Smooth muscle cell (in vitro differentiated cells): ENCODE data around the gene FAM3C. TPM values are rescaled to one million over a fixed set of nuclear protein-coding genes. Genes with fewer than 3 reads are reported as not detected.
A peak's percentile ranks its signal among the peaks of the same experiment; 100 is the strongest.
"Not testable (repeated sequence)": the region's sequence is repeated elsewhere in the genome, so short reads cannot be mapped to it uniquely, and the experiment has no call there.

Experiments used
- DNase-seq: peaks from one replicate; lab custom pipeline; 2025; ENCODE audit not compliant: unreplicated experiment; lab: John Stamatoyannopoulos, UW
- H2AFZ ChIP-seq: fragments of 200-600 bp; sonication (generic); 2 replicates; pipeline ENCODE4 v1.6.0; 2016; ENCODE audit warnings: antibody characterized with exemption, low read depth, mild to moderate bottlenecking
- H3F3A ChIP-seq: fragments of 200-600 bp; sonication (generic); 2 replicates; pipeline ENCODE4 v1.6.0; 2017; ENCODE audit warnings: antibody characterized with exemption, low read depth
- H3K27ac ChIP-seq: fragments of 200-600 bp; sonication (generic); 2 replicates; pipeline ENCODE4 v1.5.1; 2016; ENCODE audit warnings: low read depth, mild to moderate bottlenecking
- H3K27me3 ChIP-seq: fragments of 200-600 bp; sonication (generic); 2 replicates; pipeline ENCODE4 v1.6.1; 2016; ENCODE audit warnings: low read depth, mild to moderate bottlenecking
- H3K36me3 ChIP-seq: fragments of 200-600 bp; sonication (generic); 2 replicates; pipeline ENCODE4 v1.5.1; 2016; ENCODE audit warnings: low read depth
- H3K4me1 ChIP-seq: fragments of 200-600 bp; sonication (generic); 2 replicates; pipeline ENCODE4 v1.5.1; 2016; ENCODE audit warnings: low read depth
- H3K4me2 ChIP-seq: fragments of 200-600 bp; sonication (generic); 2 replicates; pipeline ENCODE4 v1.6.0; 2016; ENCODE audit warnings: mild to moderate bottlenecking
- H3K4me3 ChIP-seq: fragments of 200-600 bp; sonication (generic); 2 replicates; pipeline ENCODE4 v1.5.1; 2016; ENCODE audit warnings: mild to moderate bottlenecking
- H3K79me2 ChIP-seq: fragments of 200-600 bp; sonication (generic); 2 replicates; pipeline ENCODE4 v1.6.0; 2016; ENCODE audit warnings: low read depth, mild to moderate bottlenecking
- H3K9ac ChIP-seq: fragments of 200-600 bp; sonication (generic); 2 replicates; pipeline ENCODE4 v1.6.0; 2016; ENCODE audit warnings: low read depth
- H3K9me3 ChIP-seq: fragments of 200-600 bp; sonication (generic); replicated peaks from 2 replicates; pipeline ENCODE4 v1.5.1; 2016; ENCODE audit warnings: low read depth
- H4K20me1 ChIP-seq: fragments of 200-600 bp; sonication (generic); 2 replicates; pipeline ENCODE4 v1.6.0; 2016; ENCODE audit warnings: low read depth
- WGBS: methylation state at CpG from one replicate; pipeline ENCODE4 v1.1.7; 2016; ENCODE audit warnings: low lambda C conversion rate; 5-methylcytosine and 5-hydroxymethylcytosine counted together
- polyA plus RNA-seq: library from polyadenylated mRNA; unstranded; fragments of >200 nt; fragmentation: Nextera tagmentation; extraction: Ambion mirVana; gene quantifications from 2 replicates; pipeline ENCODE4 v1.2.1, GENCODE V29; 2016
- total RNA-seq: library from RNA; depleted of rRNA; stranded (reverse); fragments of >200 nt; gene quantifications from 2 replicates; pipeline ENCODE4 v1.2.3, GENCODE V29; 2014
- TF ChIP-seq, protein P1 (sequence below): fragments of 200-600 bp; sonication (generic); IDR thresholded peaks from 2 replicates; pipeline ENCODE4 v1.5.1; 2017; ENCODE audit warnings: borderline replicate concordance, mild to moderate bottlenecking, antibody characterized with exemption; ENCODE audit not compliant: insufficient read depth, poor library complexity, severe bottlenecking

FAM3C gene
- 101 and 126 TPM in 2 replicates for total RNA-seq
- polyA plus RNA-seq, result 81.2 and 83.9 TPM in 2 replicates

GRCh38 chr7:121395961-121396757 lies at the start of gene FAM3C:
TSS of gene FAM3C (minus strand) at chr7:121396308. CDS start at chr7:121382969, 13,339 bp downstream.
- Histone ChIP-seq H3K27me3 (no peaks in the 10 kb centered on the region), H3K4me1 (peaks cover 7% of the 10 kb centered on the region), H3K9me3 (no peaks in the 10 kb centered on the region), H3K36me3 (no peaks in the 10 kb centered on the region), H3K79me2 (peaks cover 47% of the 10 kb centered on the region), H3K27ac (peak within 1 kb of the TSS; percentile 81), H3F3A (no peaks in the 10 kb centered on the region), H3K4me3 (peak within 1 kb of the TSS; percentile 94), H3K4me2 (peak within 1 kb of the TSS; percentile 99), H2AFZ (peak within 1 kb of the TSS; percentile 92), H4K20me1 (peaks cover 55% of the 10 kb centered on the region), H3K9ac (peak within 1 kb of the TSS; percentile 91)
- 2% methylated on average over 48 of the region's 85 CpGs for WGBS
- TF ChIP-seq, protein P1, sequence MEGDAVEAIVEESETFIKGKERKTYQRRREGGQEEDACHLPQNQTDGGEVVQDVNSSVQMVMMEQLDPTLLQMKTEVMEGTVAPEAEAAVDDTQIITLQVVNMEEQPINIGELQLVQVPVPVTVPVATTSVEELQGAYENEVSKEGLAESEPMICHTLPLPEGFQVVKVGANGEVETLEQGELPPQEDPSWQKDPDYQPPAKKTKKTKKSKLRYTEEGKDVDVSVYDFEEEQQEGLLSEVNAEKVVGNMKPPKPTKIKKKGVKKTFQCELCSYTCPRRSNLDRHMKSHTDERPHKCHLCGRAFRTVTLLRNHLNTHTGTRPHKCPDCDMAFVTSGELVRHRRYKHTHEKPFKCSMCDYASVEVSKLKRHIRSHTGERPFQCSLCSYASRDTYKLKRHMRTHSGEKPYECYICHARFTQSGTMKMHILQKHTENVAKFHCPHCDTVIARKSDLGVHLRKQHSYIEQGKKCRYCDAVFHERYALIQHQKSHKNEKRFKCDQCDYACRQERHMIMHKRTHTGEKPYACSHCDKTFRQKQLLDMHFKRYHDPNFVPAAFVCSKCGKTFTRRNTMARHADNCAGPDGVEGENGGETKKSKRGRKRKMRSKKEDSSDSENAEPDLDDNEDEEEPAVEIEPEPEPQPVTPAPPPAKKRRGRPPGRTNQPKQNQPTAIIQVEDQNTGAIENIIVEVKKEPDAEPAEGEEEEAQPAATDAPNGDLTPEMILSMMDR, result peak; percentile 98
- peak; percentile 70 for DNase-seq

DNA sequence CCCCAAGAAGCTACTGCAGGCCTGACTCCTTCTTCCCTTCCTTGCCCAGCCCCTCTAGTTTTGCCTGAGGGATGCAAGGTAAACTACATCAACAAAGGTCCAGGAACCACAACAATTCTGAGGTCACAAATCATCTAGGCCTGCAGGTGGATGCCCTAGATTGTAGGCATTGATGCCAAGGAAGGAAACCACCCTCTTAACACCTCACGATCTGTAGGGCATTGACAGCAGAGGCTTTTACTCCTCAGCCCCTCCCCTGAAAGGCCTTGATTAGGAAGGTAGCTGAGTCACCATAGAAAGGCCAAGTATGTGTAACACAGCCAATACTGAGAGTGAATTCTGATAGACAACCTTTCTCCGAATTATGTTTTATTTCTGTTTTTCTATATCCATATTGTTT lies 46.7 kb upstream of the FAM3C start:
- 78% methylated on average over 2 of the region's 2 CpGs for WGBS
- Histone ChIP-seq H3K9ac (no peak overlapping the region), H3K27me3 (no peaks in the 10 kb centered on the region), H3K4me2 (no peak overlapping the region), H3F3A (peaks cover 19% of the 10 kb centered on the region), H3K27ac (peak overlapping the region; percentile 23), H4K20me1 (peaks cover 87% of the 10 kb centered on the region), H3K9me3 (no peaks in the 10 kb centered on the region), H3K79me2 (no peaks in the 10 kb centered on the region), H3K4me1 (peaks cover 14% of the 10 kb centered on the region), H3K36me3 (peaks cover 3% of the 10 kb centered on the region), H3K4me3 (no peak overlapping the region), H2AFZ (no peak overlapping the region)
- DNase-seq, result no peak
- TF ChIP-seq, protein P1, result no peak

GRCh38 chr7:121440857-121441503 lies 44.9 kb upstream of the FAM3C start:
- Histone ChIP-seq H3K9me3 (no peaks in the 10 kb centered on the region), H3K36me3 (peaks cover 3% of the 10 kb centered on the region), H2AFZ (no peak overlapping the region), H4K20me1 (peaks cover 87% of the 10 kb centered on the region), H3K79me2 (no peaks in the 10 kb centered on the region), H3K4me2 (no peak overlapping the region), H3K27ac (peak overlapping the region; percentile 23), H3F3A (peaks cover 26% of the 10 kb centered on the region), H3K4me3 (no peak overlapping the region), H3K4me1 (peaks cover 18% of the 10 kb centered on the region), H3K9ac (no peak overlapping the region), H3K27me3 (no peaks in the 10 kb centered on the region)
- no peak for DNase-seq
- 95% methylated on average over 18 of the region's 18 CpGs for WGBS
- TF ChIP-seq, protein P1, result no peak

DNA sequence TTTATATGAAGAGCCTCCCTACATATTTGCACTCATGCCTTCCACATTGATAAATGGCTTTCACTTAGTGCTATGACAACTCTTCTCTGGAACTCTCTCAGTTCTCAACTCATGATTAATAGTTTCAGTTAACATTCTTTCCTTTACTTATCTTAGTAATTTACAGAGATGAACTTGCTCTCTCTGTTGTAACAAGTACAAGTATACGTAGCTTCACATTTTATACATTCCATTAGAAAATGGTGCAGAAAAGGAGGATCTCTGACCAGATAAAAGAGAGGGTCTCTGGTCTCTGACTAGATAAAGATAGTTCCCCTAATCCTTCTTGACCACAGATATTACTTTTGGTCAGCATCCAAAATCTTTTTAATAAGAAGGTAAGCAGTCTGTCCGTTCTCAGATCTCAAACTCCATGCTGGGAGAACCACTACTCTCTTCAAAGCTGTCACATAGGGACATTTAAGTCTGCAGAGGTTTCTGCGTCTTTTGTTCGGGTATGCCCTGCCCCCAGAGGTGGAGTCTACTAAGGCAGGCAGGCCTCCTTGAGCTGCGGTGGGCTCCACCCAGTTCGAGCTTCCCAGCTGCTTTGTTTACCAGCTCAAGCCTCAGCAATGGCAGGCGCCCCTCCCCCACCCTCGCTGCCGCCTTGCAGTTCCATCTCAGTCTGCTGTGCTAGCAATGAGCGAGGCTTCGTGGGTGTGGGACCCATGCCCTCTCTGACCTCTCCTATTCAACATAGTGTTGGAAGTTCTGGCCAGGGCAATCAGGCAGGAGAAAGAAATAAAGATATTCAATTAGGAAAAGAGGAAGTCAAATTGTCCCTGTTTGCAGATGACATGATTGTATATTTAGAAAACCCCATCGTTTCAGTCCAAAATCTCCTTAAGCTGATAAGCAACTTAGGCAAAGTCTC lies 42.2 kb upstream of the FAM3C start:
- Histone ChIP-seq H4K20me1 (peaks cover 95% of the 10 kb centered on the region), H3K27ac (peak overlapping the region; percentile 86), H3F3A (peaks cover 23% of the 10 kb centered on the region), H2AFZ (peak overlapping the region; percentile 40), H3K4me3 (peak overlapping the region; percentile 41), H3K4me2 (peak overlapping the region; percentile 68), H3K9ac (peak overlapping the region; percentile 45), H3K4me1 (peaks cover 18% of the 10 kb centered on the region)
- H3K9me3 ChIP-seq, DNase-seq, H3K79me2 ChIP-seq, H3K27me3 ChIP-seq, H3K36me3 ChIP-seq: not testable (repeated sequence)
- WGBS, result 0% methylated on average over 12 of the region's 12 CpGs
